ENCODE data around the gene EXOC4. TPM values are rescaled to one million over a fixed set of nuclear protein-coding genes. Genes with fewer than 3 reads are reported as not detected.

Gene EXOC4
- total RNA-seq, 4 donors from 2014 or later, result 82.4 to 204 (median 128) TPM

DNA sequence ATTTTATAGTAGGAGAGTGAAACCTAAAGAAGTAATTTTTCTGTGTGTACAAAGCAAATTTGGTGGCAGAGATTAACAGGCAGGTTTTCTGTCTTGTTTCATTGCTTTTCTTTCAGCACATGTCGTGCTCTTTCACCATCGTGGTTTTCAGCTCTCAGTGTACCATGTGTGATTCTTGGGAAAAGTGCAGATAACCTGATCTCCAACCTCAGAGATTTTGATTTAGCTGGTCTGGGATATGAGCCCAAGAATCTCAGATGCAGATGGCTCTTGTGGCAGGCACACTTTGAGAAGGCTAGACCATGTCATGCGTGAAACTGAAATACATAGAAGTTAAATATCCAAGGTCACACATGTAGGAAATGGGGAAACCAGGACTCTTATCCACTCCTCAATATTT is 317.4 kb downstream of the EXOC4 start:
- in situ Hi-C loops (cut with MboI; ENCODE audit: low pct_ligation_motif_present in 1 of 4, low pct_unique_long_range_greater_than_20kb in 1 of 4, low sequenced_read_pairs in 3 of 4) (no loop called here), intact Hi-C loops (cut with DNase I; ENCODE audit: low total_unique reads) (loop anchor here (5.0 kb wide), 1 partner anchor 1568 kb away; no protein-coding TSS in a partner anchor)
- H3K9me3 ChIP-seq, result no peaks in the 10 kb centered on the region
- no peaks in the 10 kb centered on the region for H3K36me3 ChIP-seq
- no peaks in the 10 kb centered on the region for H3K27me3 ChIP-seq
- H3K27ac ChIP-seq, result no peak overlapping the region
- DNase-seq, result no peak
- H3K4me3 ChIP-seq, result no peak overlapping the region
- no peaks in the 10 kb centered on the region for H3K4me1 ChIP-seq
- WGBS, 2 donors (ENCODE audit: low coverage in 1 of 2), result 86 to 94% methylated on average over 3 of the region's 3 CpGs
- no peak for TF ChIP-seq EP300 (IDR thresholded peaks at IDR 0.05; ENCODE audit: low read depth)
- no peak for TF ChIP-seq POLR2AphosphoS5 (IDR thresholded peaks at IDR 0.05)
- TF ChIP-seq POLR2A (IDR thresholded peaks at IDR 0.05), result no peak
- no peak for TF ChIP-seq CTCF (IDR thresholded peaks at IDR 0.05)

DNA sequence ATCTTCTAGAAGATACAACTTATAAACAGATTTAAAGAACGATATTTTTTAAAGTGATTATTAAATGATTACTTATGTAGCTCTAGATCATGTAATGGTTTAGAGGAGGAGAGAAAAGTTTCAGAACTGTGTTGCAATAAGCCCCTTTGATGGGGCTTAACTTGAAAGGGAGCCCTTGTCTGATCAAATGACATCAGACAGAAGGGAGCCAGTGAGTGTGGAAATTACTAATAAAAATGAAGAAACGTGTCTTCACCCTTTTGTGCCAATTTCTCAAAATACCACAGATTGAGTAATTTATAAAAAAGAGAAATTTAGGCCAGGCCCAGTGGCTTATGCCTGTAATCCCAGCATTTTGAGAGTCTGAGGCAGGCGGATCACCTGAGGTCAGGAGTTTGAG is 318.2 kb downstream of the EXOC4 start:
- Histone ChIP-seq H3K27ac (no peak overlapping the region), H3K4me1 (no peaks in the 10 kb centered on the region), H3K36me3 (no peaks in the 10 kb centered on the region), H3K9me3 (no peaks in the 10 kb centered on the region), H3K27me3 (no peaks in the 10 kb centered on the region), H3K4me3 (no peak overlapping the region)
- no peak for TF ChIP-seq EP300 (IDR thresholded peaks at IDR 0.05; ENCODE audit: low read depth)
- no peak for TF ChIP-seq POLR2A (IDR thresholded peaks at IDR 0.05)
- TF ChIP-seq POLR2AphosphoS5 (IDR thresholded peaks at IDR 0.05), result no peak
- TF ChIP-seq CTCF (IDR thresholded peaks at IDR 0.05), result no peak
- DNase-seq, result no peak
- intact Hi-C loops (cut with DNase I; ENCODE audit: low total_unique reads), result loop anchor here (5.0 kb wide), 1 partner anchor 1569 kb away; no protein-coding TSS in a partner anchor
- in situ Hi-C loops (cut with MboI; ENCODE audit: low pct_ligation_motif_present in 1 of 4, low pct_unique_long_range_greater_than_20kb in 1 of 4, low sequenced_read_pairs in 3 of 4), result no loop called here
- WGBS, 2 donors (ENCODE audit: low coverage in 1 of 2), result 82 to 86% methylated on average over 3 of the region's 3 CpGs

GRCh38 chr7:133572087-133572486 is 319.2 kb downstream of the EXOC4 start:
- DNase-seq, result no peak
- TF ChIP-seq POLR2A (IDR thresholded peaks at IDR 0.05) (no peak), POLR2AphosphoS5 (IDR thresholded peaks at IDR 0.05) (no peak), CTCF (IDR thresholded peaks at IDR 0.05) (no peak), EP300 (IDR thresholded peaks at IDR 0.05; ENCODE audit: low read depth) (no peak)
- Histone ChIP-seq H3K27me3 (no peaks in the 10 kb centered on the region), H3K36me3 (no peaks in the 10 kb centered on the region), H3K9me3 (no peaks in the 10 kb centered on the region), H3K4me3 (no peak overlapping the region), H3K27ac (no peak overlapping the region), H3K4me1 (no peaks in the 10 kb centered on the region)
- intact Hi-C loops (cut with DNase I; ENCODE audit: low total_unique reads), result loop anchor here (5.0 kb wide), 1 partner anchor 1570 kb away; no protein-coding TSS in a partner anchor
- in situ Hi-C loops (cut with MboI; ENCODE audit: low pct_ligation_motif_present in 1 of 4, low pct_unique_long_range_greater_than_20kb in 1 of 4, low sequenced_read_pairs in 3 of 4), result no loop called here

GRCh38 chr7:133572843-133573242 is 320.0 kb downstream of the EXOC4 start:
- no peak overlapping the region for H3K27ac ChIP-seq
- no peak for DNase-seq
- 90 to 93% methylated on average over 1 of the region's 1 CpG for WGBS, 2 donors (ENCODE audit: low coverage in 1 of 2)
- no peaks in the 10 kb centered on the region for H3K27me3 ChIP-seq
- H3K4me3 ChIP-seq, result no peak overlapping the region
- H3K36me3 ChIP-seq, result no peaks in the 10 kb centered on the region
- no peaks in the 10 kb centered on the region for H3K4me1 ChIP-seq
- in situ Hi-C loops (cut with MboI; ENCODE audit: low pct_ligation_motif_present in 1 of 4, low pct_unique_long_range_greater_than_20kb in 1 of 4, low sequenced_read_pairs in 3 of 4) (no loop called here), intact Hi-C loops (cut with DNase I; ENCODE audit: low total_unique reads) (loop anchor here (5.0 kb wide), 1 partner anchor 1571 kb away; no protein-coding TSS in a partner anchor)
- no peak for TF ChIP-seq EP300 (IDR thresholded peaks at IDR 0.05; ENCODE audit: low read depth)
- no peak for TF ChIP-seq CTCF (IDR thresholded peaks at IDR 0.05)
- TF ChIP-seq POLR2A (IDR thresholded peaks at IDR 0.05), result no peak
- no peak for TF ChIP-seq POLR2AphosphoS5 (IDR thresholded peaks at IDR 0.05)
- no peaks in the 10 kb centered on the region for H3K9me3 ChIP-seq

Data from transverse colon (tissue), 4 donors.